DMS114 treated with DMSO at 0.1 percent for 48 hours (cell line): ENCODE data around the gene WDR18.
A peak's percentile ranks its signal among the peaks of the same experiment; 100 is the strongest.

Experiments used
- DNase-seq: peaks from one replicate; lab custom pipeline; 2025; ENCODE audit not compliant: unreplicated experiment; lab: John Stamatoyannopoulos, UW

The WDR18 gene

GRCh38 chr19:964761-965694 is 19.1 kb upstream of the WDR18 start:
- peak; percentile 13 for DNase-seq

- no peak for DNase-seq
Measured at GRCh38 chr19:966485-967088, 17.6 kb upstream of the WDR18 start.

GRCh38 chr19:970695-971094 is 13.4 kb upstream of the WDR18 start:
- DNase-seq: no peak

GRCh38 chr19:971795-972194 is 12.3 kb upstream of the WDR18 start:
- DNase-seq: no peak

DNA sequence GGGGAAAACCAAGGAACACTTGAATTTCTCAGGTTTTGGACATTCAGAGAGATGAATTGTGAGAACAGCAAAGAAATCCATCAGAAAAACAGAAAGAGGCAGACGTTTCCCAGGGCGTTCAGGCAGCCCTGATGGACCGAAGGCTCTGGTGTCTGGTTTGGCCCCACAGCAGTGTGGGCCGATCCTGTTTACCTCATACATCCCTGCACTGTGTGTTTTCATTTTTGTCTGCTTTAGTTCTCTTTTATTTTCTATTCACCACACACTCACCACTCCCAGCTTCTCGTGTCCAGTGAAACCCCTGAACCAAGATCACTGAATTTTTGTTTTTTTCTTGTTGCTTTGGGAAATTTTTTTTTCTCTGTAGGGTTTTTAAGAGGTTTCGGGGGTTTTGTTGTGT is 11.9 kb upstream of the WDR18 start:
- no peak for DNase-seq

DNA sequence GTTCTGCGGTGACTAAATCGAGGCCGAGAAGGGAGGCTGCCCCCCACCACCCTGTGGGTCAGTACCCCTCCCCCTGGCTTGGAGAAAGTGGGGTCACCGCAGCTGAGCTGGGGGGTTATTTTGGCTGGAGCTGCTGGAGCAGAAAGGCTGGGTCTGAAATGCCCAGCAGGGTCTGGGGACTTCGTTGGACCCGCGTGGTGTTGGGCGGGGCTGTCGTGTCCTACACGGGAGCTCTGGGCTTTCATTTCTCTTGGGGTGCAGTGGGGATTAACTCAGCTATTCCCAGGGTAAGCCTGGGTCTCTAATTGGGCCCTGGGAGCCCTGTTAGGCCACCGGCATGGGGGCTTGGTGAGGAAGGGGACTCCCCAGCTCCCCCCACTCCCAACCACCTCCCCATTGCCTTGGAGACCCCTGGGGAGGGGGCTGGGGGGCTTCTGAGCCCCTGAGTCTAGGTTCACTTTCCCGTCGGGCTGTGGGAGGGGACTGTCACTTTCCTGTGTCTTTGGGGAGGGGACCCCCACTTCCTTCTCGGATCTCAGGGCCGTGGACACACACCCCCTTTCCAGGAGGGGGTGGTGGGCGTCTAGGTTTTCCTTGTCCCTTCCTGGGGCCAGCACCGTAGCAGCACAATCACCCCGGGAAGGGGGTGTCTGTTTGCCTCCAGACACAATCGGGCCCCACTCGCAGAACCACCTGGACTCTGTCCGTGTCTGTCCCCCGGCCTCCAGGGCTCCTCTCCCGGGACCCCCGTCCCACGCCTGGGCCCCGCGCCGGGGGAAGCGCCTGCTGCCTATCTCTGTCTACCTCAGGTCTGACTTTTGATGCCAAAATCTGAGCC is 10.2 kb upstream of the WDR18 start:
- DNase-seq: no peak

DNA sequence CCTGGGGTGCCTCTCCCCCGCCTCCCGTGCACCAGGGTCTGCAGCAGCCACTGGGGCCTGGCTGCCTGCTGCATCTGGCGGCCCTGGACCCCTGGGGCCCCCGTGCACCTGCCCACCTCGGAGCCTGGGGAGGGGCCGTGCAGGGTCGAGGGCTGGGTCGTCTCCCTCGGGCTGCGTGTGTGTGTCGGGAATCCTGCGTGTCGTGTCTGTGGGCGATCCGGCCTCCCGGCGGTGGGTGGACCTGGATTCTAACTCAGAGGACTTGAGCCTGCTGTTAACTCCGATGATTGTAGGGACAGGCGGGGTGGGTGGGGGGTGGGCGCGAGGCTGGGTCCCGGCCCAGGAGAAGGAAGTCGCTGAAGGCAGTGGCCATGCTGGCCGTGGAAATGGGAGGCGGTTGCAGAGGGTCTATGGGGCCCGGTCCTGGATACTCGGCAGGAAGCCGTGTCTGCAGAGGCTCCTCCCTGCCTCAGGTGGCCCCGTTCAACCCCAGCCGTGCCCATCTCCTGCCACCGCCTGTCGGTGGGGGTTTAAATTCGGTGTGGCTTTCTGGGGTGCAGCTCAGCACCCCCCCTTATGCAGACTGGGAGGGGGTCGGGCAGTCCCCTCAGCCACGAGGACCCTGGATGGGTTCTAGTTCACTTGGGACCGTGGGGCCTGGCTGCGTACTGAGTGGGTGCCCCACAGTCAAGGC is 9.4 kb upstream of the WDR18 start:
- DNase-seq: no peak

GRCh38 chr19:976476-976875 is 7.7 kb upstream of the WDR18 start:
- DNase-seq: no peak

DNA sequence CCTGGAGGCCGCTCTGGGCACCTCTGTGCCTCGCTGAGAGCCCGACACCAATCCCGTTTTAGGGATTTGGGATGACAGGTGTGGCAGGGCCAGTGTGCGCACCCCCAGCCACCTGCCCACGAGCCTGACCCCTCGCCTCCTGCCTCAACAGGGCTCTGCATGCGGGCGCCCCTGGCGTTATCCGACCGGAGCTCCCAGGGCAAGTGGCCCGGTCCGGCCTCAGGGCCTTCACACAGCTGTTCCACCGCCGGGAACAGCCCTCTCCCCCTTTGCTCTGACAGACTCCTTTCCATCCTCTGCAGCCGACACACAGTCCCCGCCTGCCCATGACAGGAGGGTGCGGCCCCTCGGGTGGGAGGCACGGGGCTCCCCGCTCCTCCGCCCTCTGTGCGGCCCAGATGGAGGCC is 7.1 kb upstream of the WDR18 start:
- DNase-seq: no peak

DNA sequence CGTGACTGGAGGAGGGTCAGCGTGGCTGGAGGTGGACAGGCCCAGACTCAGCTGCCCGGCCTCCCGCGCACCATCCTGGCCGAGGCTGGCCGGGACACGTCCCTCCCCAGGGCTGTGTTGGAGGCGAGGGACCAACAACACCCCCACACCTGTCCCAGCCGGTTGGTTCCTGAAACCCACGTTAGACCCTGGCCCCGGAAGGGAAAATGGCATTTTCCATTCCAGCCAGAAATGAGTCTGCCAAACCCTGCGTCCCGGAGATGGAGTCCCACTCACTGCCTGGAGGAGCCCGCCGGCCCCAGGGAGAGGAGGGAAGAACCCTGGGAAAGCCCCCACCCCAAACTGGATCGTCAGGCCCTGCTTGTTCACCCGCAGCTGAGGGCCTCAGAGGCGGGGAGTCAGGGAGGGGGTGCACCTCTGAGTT is 4.8 kb upstream of the WDR18 start:
- no peak for DNase-seq

GRCh38 chr19:980133-980998 is 3.8 kb upstream of the WDR18 start:
- DNase-seq: no peak

GRCh38 chr19:982567-983170 is 1.5 kb upstream of the WDR18 start:
- DNase-seq: peak; percentile 18

DNA sequence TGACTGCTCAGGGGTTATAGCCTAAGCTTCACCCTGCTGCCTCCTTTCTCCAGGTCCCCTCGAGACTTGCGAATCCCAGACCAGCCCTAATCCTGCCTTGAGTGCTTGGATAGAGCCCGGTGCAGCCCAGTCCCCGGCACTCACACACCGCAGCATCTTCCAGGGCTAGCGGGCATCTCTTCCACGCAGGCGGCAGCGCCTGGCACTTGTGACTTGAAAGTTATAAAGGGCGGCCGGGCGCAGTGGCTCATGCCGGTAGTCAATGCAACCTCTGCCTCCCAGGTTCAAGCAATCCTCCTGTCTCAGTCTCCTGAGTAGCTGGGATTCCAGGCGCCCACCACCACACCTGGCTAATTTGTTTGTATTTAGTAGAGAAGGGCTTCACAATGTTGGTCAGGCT is 1.9 kb downstream of the WDR18 start:
- DNase-seq: no peak

DNA sequence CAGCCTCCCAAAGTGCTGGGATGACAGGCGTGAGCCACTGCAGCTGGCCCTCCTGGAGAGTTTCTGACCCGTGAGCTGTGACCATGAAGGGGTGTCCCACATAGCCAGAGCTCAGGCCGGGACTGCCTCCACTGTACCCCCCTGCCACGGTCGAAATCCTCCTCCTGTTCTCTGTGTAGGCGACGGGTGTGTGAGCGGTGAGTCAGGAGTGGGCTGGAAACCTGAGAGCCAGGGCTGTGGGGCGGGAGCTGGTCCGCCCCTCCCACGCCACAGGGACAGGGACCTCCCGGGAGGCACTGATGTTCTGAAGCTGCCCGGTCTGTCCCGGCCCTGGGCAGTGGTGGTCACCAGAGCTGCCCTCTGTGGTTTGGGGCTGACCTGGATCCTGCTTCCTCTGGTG is 3.9 kb downstream of the WDR18 start:
- no peak for DNase-seq

GRCh38 chr19:988510-988909 is 4.4 kb downstream of the WDR18 start:
- no peak for DNase-seq

GRCh38 chr19:989381-990081 is 5.4 kb downstream of the WDR18 start:
- no peak for DNase-seq

DNA sequence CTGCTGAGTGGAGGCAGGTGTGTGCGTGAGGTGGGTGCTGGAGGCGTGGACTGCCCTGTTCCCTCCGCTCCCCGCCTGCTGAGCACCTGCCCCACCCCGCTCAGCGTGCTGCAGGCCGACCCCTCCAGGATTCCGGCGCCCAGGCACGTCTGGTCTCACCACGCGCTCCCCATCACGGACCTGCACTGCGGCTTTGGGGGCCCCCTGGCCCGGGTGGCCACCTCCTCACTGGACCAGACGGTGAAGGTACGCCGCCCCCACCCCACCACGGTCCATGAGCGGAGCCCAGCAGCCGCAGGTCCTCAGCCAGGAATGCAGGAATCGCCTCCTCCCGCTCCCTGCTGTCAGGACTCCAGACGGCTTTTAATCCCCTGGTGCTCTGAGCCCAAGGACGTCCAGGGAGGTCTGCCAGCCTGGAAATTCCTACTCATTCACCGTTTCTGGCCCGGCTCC is 6.0 kb downstream of the WDR18 start:
- no peak for DNase-seq

DNA sequence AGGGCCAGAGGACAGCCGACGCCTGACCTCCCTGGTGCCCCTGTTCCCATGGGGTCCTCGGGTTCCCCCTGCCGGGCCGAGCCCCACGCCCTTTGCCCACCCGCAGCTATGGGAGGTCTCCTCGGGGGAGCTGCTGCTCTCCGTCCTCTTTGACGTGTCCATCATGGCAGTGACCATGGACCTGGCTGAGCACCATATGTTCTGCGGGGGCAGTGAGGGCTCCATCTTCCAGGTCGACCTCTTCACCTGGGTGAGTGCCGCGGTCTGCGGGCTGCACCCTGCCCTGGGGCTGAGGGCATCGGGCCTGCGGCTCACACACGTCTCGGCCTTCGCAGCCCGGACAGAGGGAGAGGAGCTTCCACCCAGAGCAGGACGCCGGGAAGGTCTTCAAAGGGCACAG is 6.6 kb downstream of the WDR18 start:
- DNase-seq: no peak
